ENCODE data around the gene ZNF804B. TPM values are rescaled to one million over a fixed set of nuclear protein-coding genes. Genes with fewer than 3 reads are reported as not detected.

Gene ZNF804B
- total RNA-seq, 2 experiments from 2014 or later = not detected

DNA sequence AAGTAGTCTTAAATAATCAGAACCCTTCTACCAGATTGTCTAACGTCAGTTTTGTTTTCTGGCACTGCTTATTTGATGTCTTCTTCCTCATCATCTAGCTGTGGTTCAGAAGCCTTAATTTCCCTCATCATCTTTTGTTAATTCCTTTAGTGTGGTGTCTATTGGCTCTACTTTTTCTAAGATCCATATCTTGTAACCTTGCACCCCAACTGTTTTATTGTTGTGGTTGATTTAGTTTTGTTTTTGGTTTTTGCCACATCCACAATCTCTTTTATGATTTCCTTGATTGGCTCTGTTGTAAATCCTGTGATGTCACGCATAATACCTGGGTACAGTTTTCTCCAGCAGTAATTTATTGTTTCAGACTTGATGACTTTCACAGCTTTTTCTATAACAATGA is 499.6 kb downstream of the ZNF804B start:
- Histone ChIP-seq H3K9me2 (ENCODE audit: insufficient read depth, low read length) (no peaks in the 10 kb centered on the region), H3K4me3 (ENCODE audit: low read depth, low read length, poor library complexity, severe bottlenecking) (no peak overlapping the region), H3K36me3 (ENCODE audit: insufficient read depth, low read length) (no peaks in the 10 kb centered on the region), H3K27ac (ENCODE audit: low read depth, low read length, poor library complexity, severe bottlenecking) (no peak overlapping the region), H3K4me2 (ENCODE audit: low read length) (no peak overlapping the region), H3K79me2 (ENCODE audit: insufficient read depth, low read depth, low read length) (no peaks in the 10 kb centered on the region), H3K4me1 (ENCODE audit: insufficient read depth, low read length, poor library complexity, severe bottlenecking) (no peaks in the 10 kb centered on the region), H2AFZ (ENCODE audit: low read length) (no peak overlapping the region), H4K20me1 (ENCODE audit: insufficient read depth, low read length) (no peaks in the 10 kb centered on the region), H3K9me3 (ENCODE audit: low read length) (no peaks in the 10 kb centered on the region)
- CTCF ChIA-PET (ENCODE audit: unreplicated experiment) = no interaction called here
- intact Hi-C loops (cut with micrococcal nuclease; ENCODE audit: unreplicated experiment) = no loop called here
- TF ChIP-seq, protein P1, sequence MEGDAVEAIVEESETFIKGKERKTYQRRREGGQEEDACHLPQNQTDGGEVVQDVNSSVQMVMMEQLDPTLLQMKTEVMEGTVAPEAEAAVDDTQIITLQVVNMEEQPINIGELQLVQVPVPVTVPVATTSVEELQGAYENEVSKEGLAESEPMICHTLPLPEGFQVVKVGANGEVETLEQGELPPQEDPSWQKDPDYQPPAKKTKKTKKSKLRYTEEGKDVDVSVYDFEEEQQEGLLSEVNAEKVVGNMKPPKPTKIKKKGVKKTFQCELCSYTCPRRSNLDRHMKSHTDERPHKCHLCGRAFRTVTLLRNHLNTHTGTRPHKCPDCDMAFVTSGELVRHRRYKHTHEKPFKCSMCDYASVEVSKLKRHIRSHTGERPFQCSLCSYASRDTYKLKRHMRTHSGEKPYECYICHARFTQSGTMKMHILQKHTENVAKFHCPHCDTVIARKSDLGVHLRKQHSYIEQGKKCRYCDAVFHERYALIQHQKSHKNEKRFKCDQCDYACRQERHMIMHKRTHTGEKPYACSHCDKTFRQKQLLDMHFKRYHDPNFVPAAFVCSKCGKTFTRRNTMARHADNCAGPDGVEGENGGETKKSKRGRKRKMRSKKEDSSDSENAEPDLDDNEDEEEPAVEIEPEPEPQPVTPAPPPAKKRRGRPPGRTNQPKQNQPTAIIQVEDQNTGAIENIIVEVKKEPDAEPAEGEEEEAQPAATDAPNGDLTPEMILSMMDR (conservative IDR thresholded peaks at IDR 0.05; ENCODE audit: low read length) = no peak
- no peak for TF ChIP-seq EZH2phosphoT487 (IDR thresholded peaks at IDR 0.05; ENCODE audit: borderline replicate concordance, low read depth, low read length)
- no TSS peak for BruUV-seq (replicated peaks)
- DNase-seq (ENCODE audit: low spot score) = no peak
- POLR2A ChIA-PET = no interaction called here

DNA sequence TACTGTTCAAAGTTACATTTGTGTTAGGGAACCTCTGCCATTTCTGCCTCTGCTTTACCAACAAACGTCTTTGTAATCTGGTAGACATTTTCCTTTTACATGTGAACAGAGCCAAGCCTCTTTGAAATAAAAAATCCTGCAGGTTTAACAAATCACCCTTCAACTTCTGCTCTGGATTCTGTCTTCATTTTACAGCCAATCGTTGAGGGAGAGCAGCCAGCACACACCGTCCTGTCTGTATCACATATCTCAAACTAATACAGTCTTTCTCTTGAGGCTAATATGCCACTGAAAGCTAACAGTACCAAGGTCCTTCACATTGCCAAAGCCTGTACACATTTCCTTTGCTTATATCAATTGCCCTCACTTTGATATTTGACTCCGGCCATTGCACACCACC is 504.6 kb downstream of the ZNF804B start:
- Histone ChIP-seq H3K4me1 (ENCODE audit: insufficient read depth, low read length, poor library complexity, severe bottlenecking) (no peaks in the 10 kb centered on the region), H3K79me2 (ENCODE audit: insufficient read depth, low read depth, low read length) (no peaks in the 10 kb centered on the region), H3K9me3 (ENCODE audit: low read length) (no peaks in the 10 kb centered on the region), H2AFZ (ENCODE audit: low read length) (no peak overlapping the region), H3K4me2 (ENCODE audit: low read length) (no peak overlapping the region), H3K27ac (ENCODE audit: low read depth, low read length, poor library complexity, severe bottlenecking) (no peak overlapping the region), H3K9me2 (ENCODE audit: insufficient read depth, low read length) (no peaks in the 10 kb centered on the region), H4K20me1 (ENCODE audit: insufficient read depth, low read length) (no peaks in the 10 kb centered on the region), H3K4me3 (ENCODE audit: low read depth, low read length, poor library complexity, severe bottlenecking) (no peak overlapping the region), H3K36me3 (ENCODE audit: insufficient read depth, low read length) (no peaks in the 10 kb centered on the region)
- no peak for DNase-seq (ENCODE audit: low spot score)
- ChIA-PET POLR2A (no interaction called here), CTCF (ENCODE audit: unreplicated experiment) (no interaction called here)
- BruUV-seq (replicated peaks) = no TSS peak
- TF ChIP-seq, protein P1 (conservative IDR thresholded peaks at IDR 0.05; ENCODE audit: low read length) = no peak
- TF ChIP-seq EZH2phosphoT487 (IDR thresholded peaks at IDR 0.05; ENCODE audit: borderline replicate concordance, low read depth, low read length) = no peak
- intact Hi-C loops (cut with micrococcal nuclease; ENCODE audit: unreplicated experiment) = no loop called here

DNA sequence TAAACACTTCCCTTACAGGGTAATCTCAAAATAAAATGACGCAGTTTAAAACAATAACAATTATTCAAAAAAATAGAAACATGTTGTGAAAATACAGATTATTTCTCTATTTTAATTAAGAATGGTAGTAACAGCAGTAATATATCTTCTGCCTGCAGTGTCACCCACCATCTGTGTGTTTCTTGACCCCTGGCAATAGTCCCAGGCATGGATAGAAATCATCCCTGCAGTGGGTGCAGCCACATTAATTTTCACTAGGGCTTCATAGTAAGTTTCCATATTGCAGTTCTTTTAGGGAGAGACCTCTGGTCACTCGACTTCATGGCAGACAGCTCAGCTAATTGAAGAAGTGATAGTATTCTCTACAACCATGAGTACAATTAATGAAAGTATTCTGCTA is 506.1 kb downstream of the ZNF804B start:
- ChIA-PET CTCF (ENCODE audit: unreplicated experiment) (no interaction called here), POLR2A (no interaction called here)
- H3K9me3 ChIP-seq (ENCODE audit: low read length) = no peaks in the 10 kb centered on the region
- no peaks in the 10 kb centered on the region for H3K36me3 ChIP-seq (ENCODE audit: insufficient read depth, low read length)
- no peak overlapping the region for H3K4me2 ChIP-seq (ENCODE audit: low read length)
- no peaks in the 10 kb centered on the region for H4K20me1 ChIP-seq (ENCODE audit: insufficient read depth, low read length)
- intact Hi-C loops (cut with micrococcal nuclease; ENCODE audit: unreplicated experiment) = no loop called here
- TF ChIP-seq EZH2phosphoT487 (IDR thresholded peaks at IDR 0.05; ENCODE audit: borderline replicate concordance, low read depth, low read length) = no peak
- TF ChIP-seq, protein P1 (conservative IDR thresholded peaks at IDR 0.05; ENCODE audit: low read length) = no peak
- H3K4me3 ChIP-seq (ENCODE audit: low read depth, low read length, poor library complexity, severe bottlenecking) = no peak overlapping the region
- no TSS peak for BruUV-seq (replicated peaks)
- no peaks in the 10 kb centered on the region for H3K79me2 ChIP-seq (ENCODE audit: insufficient read depth, low read depth, low read length)
- H3K9me2 ChIP-seq (ENCODE audit: insufficient read depth, low read length) = no peaks in the 10 kb centered on the region
- H3K27ac ChIP-seq (ENCODE audit: low read depth, low read length, poor library complexity, severe bottlenecking) = no peak overlapping the region
- no peaks in the 10 kb centered on the region for H3K4me1 ChIP-seq (ENCODE audit: insufficient read depth, low read length, poor library complexity, severe bottlenecking)
- DNase-seq (ENCODE audit: low spot score) = no peak
- H2AFZ ChIP-seq (ENCODE audit: low read length) = no peak overlapping the region

All from OCI-LY7 (cell line).